Bronchial epithelial cell (primary cell): ENCODE data around the gene DNALI1. TPM values are rescaled to one million over a fixed set of nuclear protein-coding genes. Genes with fewer than 3 reads are reported as not detected.
"Not testable (repeated sequence)": the region's sequence is repeated elsewhere in the genome, so short reads cannot be mapped to it uniquely, and the experiment has no call there.

Experiments used
- DNase-seq: peaks from one replicate; pipeline ENCODE4 v3.0.0-alpha.2; 2010; ENCODE audit warnings: low read depth
- FAIRE-seq: peaks from 2 replicates; lab custom pipeline; 2011; peaks lifted over from hg19 to GRCh38; lab: Jason Lieb, UNC
- H3K27me3 ChIP-seq: 2 replicates; pipeline ENCODE4 v1.5.1; 2011; ENCODE audit warnings: low read length; ENCODE audit not compliant: control insufficient read depth, insufficient read depth
- H3K36me3 ChIP-seq: 2 replicates; pipeline ENCODE4 v1.5.1; 2011; ENCODE audit warnings: low read length; ENCODE audit not compliant: control insufficient read depth, insufficient read depth
- H3K4me3 ChIP-seq: 2 replicates; pipeline ENCODE4 v1.5.1; 2011; ENCODE audit warnings: mild to moderate bottlenecking, low read depth, low read length, control low read depth
- total RNA-seq: library from RNA; depleted of rRNA; stranded (reverse); fragments of >200 nt; gene quantifications from 2 replicates; pipeline ENCODE4 v1.2.1, GENCODE V29; 2014
- TF ChIP-seq, protein P1 (sequence below): IDR thresholded peaks from 2 replicates; pipeline ENCODE4 v1.5.1; 2011; ENCODE audit warnings: mild to moderate bottlenecking, moderate library complexity, low read length, control low read depth, inconsistent platforms; ENCODE audit not compliant: insufficient read depth, severe bottlenecking

DNALI1 gene
- total RNA-seq, 1 donor from 2014 or later: under 0.01 TPM

DNA sequence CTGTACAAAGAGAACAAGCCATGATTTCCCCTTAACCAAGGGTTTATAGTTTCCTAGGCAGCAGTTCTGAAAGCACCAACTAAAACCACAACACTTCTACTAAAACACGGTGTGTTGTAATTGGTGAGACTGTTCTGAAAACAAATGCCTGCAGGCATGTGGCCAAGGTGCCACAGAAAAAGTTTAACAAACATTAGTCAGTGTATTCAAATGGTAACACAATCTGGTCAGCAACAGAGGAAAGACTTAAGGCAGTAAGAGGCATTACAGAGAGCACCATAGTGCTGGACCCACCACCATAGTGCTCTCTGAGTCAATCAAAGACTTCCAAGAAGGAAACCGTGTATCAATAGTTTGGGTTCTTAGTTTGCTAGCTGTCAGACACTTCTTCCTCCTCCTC, 19.4 kb upstream of the DNALI1 start:
- no peaks in the 10 kb centered on the region for H3K27me3 ChIP-seq
- FAIRE-seq (no peak), DNase-seq (peak; percentile 95)
- H3K4me3 ChIP-seq: no peak overlapping the region
- TF ChIP-seq, protein P1, sequence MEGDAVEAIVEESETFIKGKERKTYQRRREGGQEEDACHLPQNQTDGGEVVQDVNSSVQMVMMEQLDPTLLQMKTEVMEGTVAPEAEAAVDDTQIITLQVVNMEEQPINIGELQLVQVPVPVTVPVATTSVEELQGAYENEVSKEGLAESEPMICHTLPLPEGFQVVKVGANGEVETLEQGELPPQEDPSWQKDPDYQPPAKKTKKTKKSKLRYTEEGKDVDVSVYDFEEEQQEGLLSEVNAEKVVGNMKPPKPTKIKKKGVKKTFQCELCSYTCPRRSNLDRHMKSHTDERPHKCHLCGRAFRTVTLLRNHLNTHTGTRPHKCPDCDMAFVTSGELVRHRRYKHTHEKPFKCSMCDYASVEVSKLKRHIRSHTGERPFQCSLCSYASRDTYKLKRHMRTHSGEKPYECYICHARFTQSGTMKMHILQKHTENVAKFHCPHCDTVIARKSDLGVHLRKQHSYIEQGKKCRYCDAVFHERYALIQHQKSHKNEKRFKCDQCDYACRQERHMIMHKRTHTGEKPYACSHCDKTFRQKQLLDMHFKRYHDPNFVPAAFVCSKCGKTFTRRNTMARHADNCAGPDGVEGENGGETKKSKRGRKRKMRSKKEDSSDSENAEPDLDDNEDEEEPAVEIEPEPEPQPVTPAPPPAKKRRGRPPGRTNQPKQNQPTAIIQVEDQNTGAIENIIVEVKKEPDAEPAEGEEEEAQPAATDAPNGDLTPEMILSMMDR: no peak
- H3K36me3 ChIP-seq: peaks cover 7% of the 10 kb centered on the region

GRCh38 chr1:37539154-37539553, 17.6 kb upstream of the DNALI1 start:
- H3K27me3 ChIP-seq, DNase-seq, H3K36me3 ChIP-seq, H3K4me3 ChIP-seq, FAIRE-seq: not testable (repeated sequence)

GRCh38 chr1:37540036-37540785, 16.5 kb upstream of the DNALI1 start:
- DNase-seq: no peak
- Histone ChIP-seq H3K4me3 (no peak overlapping the region), H3K27me3 (no peaks in the 10 kb centered on the region), H3K36me3 (peaks cover 9% of the 10 kb centered on the region)
- TF ChIP-seq, protein P1: no peak
- no peak for FAIRE-seq

- TF ChIP-seq, protein P1: no peak
- Histone ChIP-seq H3K27me3 (no peaks in the 10 kb centered on the region), H3K36me3 (peaks cover 11% of the 10 kb centered on the region), H3K4me3 (no peak overlapping the region)
- no peak for DNase-seq
- no peak for FAIRE-seq
Measured at GRCh38 chr1:37544530-37544929, 12.2 kb upstream of the DNALI1 start.

DNA sequence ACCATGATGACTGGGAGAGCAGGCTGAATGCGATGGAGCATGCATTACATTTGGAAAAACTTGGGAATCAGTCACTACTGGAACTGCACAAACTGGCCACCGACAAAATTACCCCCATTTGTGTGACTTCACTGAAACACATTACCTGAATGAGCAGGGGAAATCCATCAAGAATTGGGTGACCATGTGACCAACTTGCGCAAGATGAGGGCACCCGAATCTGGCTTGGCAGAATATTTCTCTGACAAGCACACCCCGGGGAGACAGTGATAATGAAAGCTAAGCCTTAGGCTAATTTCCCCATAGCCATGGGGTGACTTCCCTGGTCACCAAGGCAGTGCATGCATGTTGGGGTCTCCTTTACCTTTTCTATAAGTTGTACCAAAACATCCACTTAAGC, 11.7 kb upstream of the DNALI1 start:
- no peaks in the 10 kb centered on the region for H3K27me3 ChIP-seq
- H3K4me3 ChIP-seq: no peak overlapping the region
- TF ChIP-seq, protein P1: no peak
- H3K36me3 ChIP-seq: peaks cover 9% of the 10 kb centered on the region
- DNase-seq (no peak), FAIRE-seq (no peak)

- DNase-seq: peak; percentile 15
- FAIRE-seq: no peak
- Histone ChIP-seq H3K4me3 (no peak overlapping the region), H3K27me3 (no peaks in the 10 kb centered on the region), H3K36me3 (peaks cover 6% of the 10 kb centered on the region)
- TF ChIP-seq, protein P1: no peak
Measured at GRCh38 chr1:37549341-37549740, 7.4 kb upstream of the DNALI1 start.
